Fibroblast of peridontal ligament (primary cell): ENCODE results near the gene IER3.

Source experiments
- DNase-seq: peaks from one replicate; pipeline ENCODE4 v3.0.0-alpha.2; 2010; ENCODE audit errors: extremely low read depth

Gene IER3

DNA sequence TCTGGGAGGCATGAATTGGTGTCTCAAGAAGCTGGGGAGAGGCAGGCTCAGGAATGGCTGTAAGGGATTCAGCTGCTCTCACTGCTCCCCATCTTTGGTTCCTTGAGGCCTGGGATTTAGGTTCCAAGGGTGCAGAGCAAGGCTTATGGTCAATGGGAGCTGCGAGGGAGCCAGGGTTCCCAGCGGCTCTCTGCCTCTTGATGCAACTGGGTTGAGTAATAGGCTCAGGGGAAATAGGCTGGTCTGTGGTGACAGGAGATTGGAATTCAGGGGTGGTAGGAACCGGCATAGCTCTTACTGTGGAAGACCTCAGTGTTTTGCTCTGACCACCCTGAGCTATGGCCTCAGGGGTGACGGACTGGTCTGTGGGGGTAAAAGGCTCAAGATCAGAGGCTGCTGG lies 40.5 kb downstream of the IER3 start:
- no peak for DNase-seq

DNA sequence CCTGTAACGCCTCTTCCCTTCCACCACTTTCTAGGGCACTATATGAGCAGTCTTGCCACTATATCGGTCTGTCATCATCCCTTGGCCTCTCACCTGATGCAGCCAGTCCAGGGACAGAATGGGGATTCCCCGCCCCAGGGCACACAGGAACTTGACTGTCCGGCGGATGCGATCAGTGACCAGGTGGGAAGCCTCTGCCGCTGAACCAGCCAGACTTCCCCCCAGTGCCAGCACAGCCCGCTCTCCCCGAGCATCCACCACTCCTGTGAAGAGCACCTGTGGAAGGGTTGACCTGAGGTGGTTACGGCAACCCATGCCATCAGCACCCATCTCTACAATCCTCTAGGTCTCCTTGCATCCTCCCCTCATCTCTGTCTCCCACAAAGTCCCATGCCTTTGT lies 41.3 kb downstream of the IER3 start:
- DNase-seq, result no peak

DNA sequence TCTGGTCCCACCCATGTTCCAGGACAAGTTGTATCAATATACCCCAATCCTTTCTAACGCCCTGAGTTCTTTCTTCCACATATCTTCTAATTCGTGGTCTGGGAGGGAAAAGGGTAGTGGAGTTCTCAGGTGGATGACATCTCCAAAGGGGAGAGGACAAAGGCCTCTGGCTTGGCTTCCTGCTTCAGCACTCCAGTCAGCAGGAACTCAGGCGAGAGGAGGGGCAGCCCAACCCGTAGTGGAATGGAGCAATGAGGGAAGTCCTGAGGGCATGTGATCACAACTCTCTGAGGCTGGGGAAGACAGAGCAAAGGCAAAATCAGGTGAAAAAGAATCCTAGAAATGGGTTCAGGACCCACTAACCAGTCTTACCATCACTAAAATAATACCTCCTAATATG lies 44.0 kb downstream of the IER3 start:
- DNase-seq, result no peak

DNA sequence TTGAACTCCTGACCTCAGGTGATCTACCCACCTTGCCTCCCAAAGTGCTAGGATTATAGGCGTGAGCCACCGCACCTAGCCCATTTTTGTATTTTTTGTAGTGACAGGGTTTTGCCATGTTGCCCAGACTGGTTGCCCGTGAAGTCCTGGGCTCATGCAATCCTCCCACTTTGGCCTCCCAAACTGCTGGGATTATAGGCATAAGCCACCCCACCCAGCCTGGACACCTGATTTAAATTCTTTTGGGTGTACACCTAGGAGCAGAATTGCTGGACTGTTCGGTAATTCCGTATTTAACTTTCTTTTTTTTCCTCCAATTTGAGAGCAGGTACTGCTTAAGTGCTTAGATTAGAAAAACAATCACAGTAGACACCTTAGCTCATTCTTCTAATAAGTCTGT lies 47.9 kb downstream of the IER3 start:
- DNase-seq, result no peak
